SW 1271 (cell line): ENCODE measurements around the gene ADAM12.
"Not testable (repeated sequence)": the region's sequence is repeated elsewhere in the genome, so short reads cannot be mapped to it uniquely, and the experiment has no call there.

Experiments
- DNase-seq, 2 experiments: peaks; one replicate each; lab custom pipeline; 2025; lab: John Stamatoyannopoulos, UW

The ADAM12 gene

GRCh38 chr10:126374435-126374834 is 13.8 kb downstream of the ADAM12 start:
- DNase-seq: no peak

- no peak for DNase-seq
Measured at GRCh38 chr10:126373972-126374371, 14.3 kb downstream of the ADAM12 start.

- DNase-seq: no peak
Measured at GRCh38 chr10:126373147-126373546, 15.1 kb downstream of the ADAM12 start.

- DNase-seq: no peak
Measured at GRCh38 chr10:126372396-126372795, 15.9 kb downstream of the ADAM12 start.

GRCh38 chr10:126369125-126369710 is 19.1 kb downstream of the ADAM12 start:
- DNase-seq: no peak

GRCh38 chr10:126357169-126357568 is 31.1 kb downstream of the ADAM12 start:
- DNase-seq: no peak

- no peak for DNase-seq
Measured at GRCh38 chr10:126353666-126354065, 34.6 kb downstream of the ADAM12 start.

GRCh38 chr10:126352453-126352852 is 35.8 kb downstream of the ADAM12 start:
- DNase-seq: no peak

GRCh38 chr10:126351021-126351420 is 37.3 kb downstream of the ADAM12 start:
- no peak for DNase-seq

GRCh38 chr10:126350216-126350992 is 37.9 kb downstream of the ADAM12 start:
- DNase-seq: peak; percentile 63 to 82

- DNase-seq: no peak
Measured at GRCh38 chr10:126349676-126350075, 38.6 kb downstream of the ADAM12 start.

- DNase-seq: no peak
Measured at GRCh38 chr10:126349101-126349500, 39.2 kb downstream of the ADAM12 start.

- not testable (repeated sequence) for DNase-seq
Measured at GRCh38 chr10:126343496-126343895, 44.8 kb downstream of the ADAM12 start.

- no peak for DNase-seq
Measured at GRCh38 chr10:126342680-126343079, 45.6 kb downstream of the ADAM12 start.

GRCh38 chr10:126341491-126341890 is 46.8 kb downstream of the ADAM12 start:
- DNase-seq: no peak

GRCh38 chr10:126337251-126337810 is 50.9 kb downstream of the ADAM12 start:
- no peak for DNase-seq

- DNase-seq: no peak
Measured at GRCh38 chr10:126336801-126337200, 51.5 kb downstream of the ADAM12 start.

- no peak for DNase-seq
Measured at GRCh38 chr10:126334272-126334671, 54.0 kb downstream of the ADAM12 start.

- DNase-seq: no peak
Measured at GRCh38 chr10:126332576-126332975, 55.7 kb downstream of the ADAM12 start.

- no peak for DNase-seq
Measured at GRCh38 chr10:126331101-126331500, 57.2 kb downstream of the ADAM12 start.

- DNase-seq: no peak
Measured at GRCh38 chr10:126324826-126325225, 63.5 kb downstream of the ADAM12 start.

- DNase-seq: no peak
Measured at GRCh38 chr10:126321440-126321839, 66.8 kb downstream of the ADAM12 start.

GRCh38 chr10:126317751-126318150 is 70.5 kb downstream of the ADAM12 start:
- no peak for DNase-seq
